H1 (cell line): Measurements from ENCODE around the gene ZNF304. TPM values are rescaled to one million over a fixed set of nuclear protein-coding genes. Genes with fewer than 3 reads are reported as not detected.

Source experiments
- BCL11A ChIP-seq, 2 experiments: IDR thresholded peaks; one replicate each; pipeline ENCODE4 v1.6.1; 2011; ENCODE audit warnings: low read depth in 2 of 2, low read length in 2 of 2, mild to moderate bottlenecking in 2 of 2
- EZH2 ChIP-seq: fragments of 200-600 bp; sonication (generic); IDR thresholded peaks from 2 replicates; pipeline ENCODE4 v1.7.1; 2012; ENCODE audit warnings: low read depth, mild to moderate bottlenecking, moderate library complexity, low read length, inconsistent platforms; ENCODE audit not compliant: severe bottlenecking
- RNF2 ChIP-seq: fragments of 200-900, 300-1000 bp; sonication (generic); IDR thresholded peaks from 2 replicates; pipeline ENCODE4 v1.7.1; 2016; ENCODE audit warnings: borderline replicate concordance, low read depth, mild to moderate bottlenecking, antibody characterized with exemption, low read length; ENCODE audit not compliant: poor library complexity, severe bottlenecking; ENCODE audit errors: missing control alignments
- polyA plus RNA-seq, 7 experiments: library from polyadenylated mRNA; depleted of rRNA in 3 of 7; stranded (reverse) in 5 of 7; unstranded in 2 of 7; fragments of >200 nt in 5 of 7; fragments of 200-250 nt in 2 of 7; gene quantifications; 1 replicate in 5 of 7; 2 replicates in 1 of 7; 4 replicates in 1 of 7; pipeline versions ENCODE4 v1.2.1 to v1.2.3, GENCODE V29; 2011 to 2013; ENCODE audit warnings: missing spikeins in 2 of 7, mixed read lengths in 2 of 7
- total RNA-seq: library from RNA; stranded (reverse); fragmentation: NEBNext Ultra II Directional; extraction: Animal tissue kit (Norgen Biotek cat#: 25700); gene quantifications from 2 replicates; pipeline ENCODE4 v1.2.1, GENCODE V29; 2021
- TF ChIP-seq, protein P1 (sequence below): fragments of 300-600 bp; sonication (generic); IDR thresholded peaks from 2 replicates; pipeline ENCODE4 v1.7.1; 2012; ENCODE audit warnings: low read length, moderate library complexity, mild to moderate bottlenecking, inconsistent platforms; ENCODE audit not compliant: insufficient replicate concordance
- TF ChIP-seq, protein P2 (sequence below): IDR thresholded peaks from 2 replicates; pipeline ENCODE4 v1.6.1; 2012; ENCODE audit warnings: inconsistent platforms

Gene ZNF304
- total and polyA plus RNA-seq, 2 of the 8 experiments (the other 6 are each of a cell fraction or from before 2014, with no cell fraction given) = 4.3 to 10.5 TPM

DNA sequence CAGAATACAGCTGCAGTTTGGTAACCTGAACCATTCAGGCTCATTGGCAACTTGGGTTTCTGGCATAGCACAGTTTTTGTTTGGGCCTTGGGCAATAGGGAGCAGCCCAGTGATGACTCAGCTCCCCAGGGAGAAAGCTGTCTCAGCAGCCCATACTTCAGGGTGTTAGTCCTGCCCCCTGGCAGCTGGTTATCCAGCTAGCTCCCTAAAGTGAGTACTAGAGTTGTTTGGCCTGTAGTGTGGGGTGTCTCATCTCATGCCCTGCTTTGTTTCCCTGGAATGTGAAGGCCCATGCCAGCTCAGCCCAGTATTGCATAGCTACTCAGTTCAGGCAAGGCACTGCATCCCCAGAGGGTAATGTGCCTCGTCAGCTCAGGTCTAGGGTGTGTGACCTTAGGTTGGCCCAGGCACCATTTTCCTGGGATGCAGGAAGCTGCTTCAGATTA lies 49.0 kb upstream of the ZNF304 start (continued):
- TF ChIP-seq, protein P1, sequence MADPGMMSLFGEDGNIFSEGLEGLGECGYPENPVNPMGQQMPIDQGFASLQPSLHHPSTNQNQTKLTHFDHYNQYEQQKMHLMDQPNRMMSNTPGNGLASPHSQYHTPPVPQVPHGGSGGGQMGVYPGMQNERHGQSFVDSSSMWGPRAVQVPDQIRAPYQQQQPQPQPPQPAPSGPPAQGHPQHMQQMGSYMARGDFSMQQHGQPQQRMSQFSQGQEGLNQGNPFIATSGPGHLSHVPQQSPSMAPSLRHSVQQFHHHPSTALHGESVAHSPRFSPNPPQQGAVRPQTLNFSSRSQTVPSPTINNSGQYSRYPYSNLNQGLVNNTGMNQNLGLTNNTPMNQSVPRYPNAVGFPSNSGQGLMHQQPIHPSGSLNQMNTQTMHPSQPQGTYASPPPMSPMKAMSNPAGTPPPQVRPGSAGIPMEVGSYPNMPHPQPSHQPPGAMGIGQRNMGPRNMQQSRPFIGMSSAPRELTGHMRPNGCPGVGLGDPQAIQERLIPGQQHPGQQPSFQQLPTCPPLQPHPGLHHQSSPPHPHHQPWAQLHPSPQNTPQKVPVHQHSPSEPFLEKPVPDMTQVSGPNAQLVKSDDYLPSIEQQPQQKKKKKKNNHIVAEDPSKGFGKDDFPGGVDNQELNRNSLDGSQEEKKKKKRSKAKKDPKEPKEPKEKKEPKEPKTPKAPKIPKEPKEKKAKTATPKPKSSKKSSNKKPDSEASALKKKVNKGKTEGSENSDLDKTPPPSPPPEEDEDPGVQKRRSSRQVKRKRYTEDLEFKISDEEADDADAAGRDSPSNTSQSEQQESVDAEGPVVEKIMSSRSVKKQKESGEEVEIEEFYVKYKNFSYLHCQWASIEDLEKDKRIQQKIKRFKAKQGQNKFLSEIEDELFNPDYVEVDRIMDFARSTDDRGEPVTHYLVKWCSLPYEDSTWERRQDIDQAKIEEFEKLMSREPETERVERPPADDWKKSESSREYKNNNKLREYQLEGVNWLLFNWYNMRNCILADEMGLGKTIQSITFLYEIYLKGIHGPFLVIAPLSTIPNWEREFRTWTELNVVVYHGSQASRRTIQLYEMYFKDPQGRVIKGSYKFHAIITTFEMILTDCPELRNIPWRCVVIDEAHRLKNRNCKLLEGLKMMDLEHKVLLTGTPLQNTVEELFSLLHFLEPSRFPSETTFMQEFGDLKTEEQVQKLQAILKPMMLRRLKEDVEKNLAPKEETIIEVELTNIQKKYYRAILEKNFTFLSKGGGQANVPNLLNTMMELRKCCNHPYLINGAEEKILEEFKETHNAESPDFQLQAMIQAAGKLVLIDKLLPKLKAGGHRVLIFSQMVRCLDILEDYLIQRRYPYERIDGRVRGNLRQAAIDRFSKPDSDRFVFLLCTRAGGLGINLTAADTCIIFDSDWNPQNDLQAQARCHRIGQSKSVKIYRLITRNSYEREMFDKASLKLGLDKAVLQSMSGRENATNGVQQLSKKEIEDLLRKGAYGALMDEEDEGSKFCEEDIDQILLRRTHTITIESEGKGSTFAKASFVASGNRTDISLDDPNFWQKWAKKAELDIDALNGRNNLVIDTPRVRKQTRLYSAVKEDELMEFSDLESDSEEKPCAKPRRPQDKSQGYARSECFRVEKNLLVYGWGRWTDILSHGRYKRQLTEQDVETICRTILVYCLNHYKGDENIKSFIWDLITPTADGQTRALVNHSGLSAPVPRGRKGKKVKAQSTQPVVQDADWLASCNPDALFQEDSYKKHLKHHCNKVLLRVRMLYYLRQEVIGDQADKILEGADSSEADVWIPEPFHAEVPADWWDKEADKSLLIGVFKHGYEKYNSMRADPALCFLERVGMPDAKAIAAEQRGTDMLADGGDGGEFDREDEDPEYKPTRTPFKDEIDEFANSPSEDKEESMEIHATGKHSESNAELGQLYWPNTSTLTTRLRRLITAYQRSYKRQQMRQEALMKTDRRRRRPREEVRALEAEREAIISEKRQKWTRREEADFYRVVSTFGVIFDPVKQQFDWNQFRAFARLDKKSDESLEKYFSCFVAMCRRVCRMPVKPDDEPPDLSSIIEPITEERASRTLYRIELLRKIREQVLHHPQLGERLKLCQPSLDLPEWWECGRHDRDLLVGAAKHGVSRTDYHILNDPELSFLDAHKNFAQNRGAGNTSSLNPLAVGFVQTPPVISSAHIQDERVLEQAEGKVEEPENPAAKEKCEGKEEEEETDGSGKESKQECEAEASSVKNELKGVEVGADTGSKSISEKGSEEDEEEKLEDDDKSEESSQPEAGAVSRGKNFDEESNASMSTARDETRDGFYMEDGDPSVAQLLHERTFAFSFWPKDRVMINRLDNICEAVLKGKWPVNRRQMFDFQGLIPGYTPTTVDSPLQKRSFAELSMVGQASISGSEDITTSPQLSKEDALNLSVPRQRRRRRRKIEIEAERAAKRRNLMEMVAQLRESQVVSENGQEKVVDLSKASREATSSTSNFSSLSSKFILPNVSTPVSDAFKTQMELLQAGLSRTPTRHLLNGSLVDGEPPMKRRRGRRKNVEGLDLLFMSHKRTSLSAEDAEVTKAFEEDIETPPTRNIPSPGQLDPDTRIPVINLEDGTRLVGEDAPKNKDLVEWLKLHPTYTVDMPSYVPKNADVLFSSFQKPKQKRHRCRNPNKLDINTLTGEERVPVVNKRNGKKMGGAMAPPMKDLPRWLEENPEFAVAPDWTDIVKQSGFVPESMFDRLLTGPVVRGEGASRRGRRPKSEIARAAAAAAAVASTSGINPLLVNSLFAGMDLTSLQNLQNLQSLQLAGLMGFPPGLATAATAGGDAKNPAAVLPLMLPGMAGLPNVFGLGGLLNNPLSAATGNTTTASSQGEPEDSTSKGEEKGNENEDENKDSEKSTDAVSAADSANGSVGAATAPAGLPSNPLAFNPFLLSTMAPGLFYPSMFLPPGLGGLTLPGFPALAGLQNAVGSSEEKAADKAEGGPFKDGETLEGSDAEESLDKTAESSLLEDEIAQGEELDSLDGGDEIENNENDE = no peak
- TF ChIP-seq EZH2 (no peak), RNF2 (no peak), BCL11A (IDR thresholded peaks at IDR 0.05; ENCODE audit: low read depth in 2 of 2, low read length in 2 of 2) (no peak)
- TF ChIP-seq, protein P2, sequence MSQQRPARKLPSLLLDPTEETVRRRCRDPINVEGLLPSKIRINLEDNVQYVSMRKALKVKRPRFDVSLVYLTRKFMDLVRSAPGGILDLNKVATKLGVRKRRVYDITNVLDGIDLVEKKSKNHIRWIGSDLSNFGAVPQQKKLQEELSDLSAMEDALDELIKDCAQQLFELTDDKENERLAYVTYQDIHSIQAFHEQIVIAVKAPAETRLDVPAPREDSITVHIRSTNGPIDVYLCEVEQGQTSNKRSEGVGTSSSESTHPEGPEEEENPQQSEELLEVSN = no peak
